IMR-90 (cell line): ENCODE results near the gene FGD5. TPM values are rescaled to one million over a fixed set of nuclear protein-coding genes. Genes with fewer than 3 reads are reported as not detected.

ENCODE experiments used
- ATAC-seq: fragments of 200-7000 bp; cut with Tn5 transposase; 2 replicates; pipeline ENCODE4 v1.9.1; 2020; ENCODE audit warnings: low read depth, mild to moderate bottlenecking, moderate library complexity
- BruUV-seq: library from RNA; stranded (reverse); fragments of 400-500 nt; replicated peaks from 2 replicates; lab custom pipeline; 2021; lab: Mats Ljungman, UMichigan
- CTCF ChIA-PET: fragments of 300-600 bp; formaldehyde crosslinking; extraction: SDS; loops from one replicate; lab custom pipeline; 2021; ENCODE audit warnings: antibody characterized with exemption; lab: Yijun Ruan, JAX
- POLR2A ChIA-PET: fragments of 300-600 bp; sonication (Branson Sonifier 250); formaldehyde crosslinking; loops from one replicate; lab custom pipeline; 2022; ENCODE audit warnings: antibody characterized with exemption; ENCODE audit not compliant: unreplicated experiment; lab: Charles Lee
- DNase-seq: peaks from one replicate; pipeline ENCODE4 v3.0.0; 2013
- H2AFZ ChIP-seq: replicated peaks from 2 replicates; pipeline ENCODE3; 2013; ENCODE audit warnings: low read length, mild to moderate bottlenecking; ENCODE audit not compliant: poor library complexity
- H2AK5ac ChIP-seq: 2 replicates; pipeline ENCODE4 v1.6.1; 2013; ENCODE audit warnings: low read depth, low read length, inconsistent platforms
- H2AK9ac ChIP-seq: replicated peaks from 2 replicates; pipeline ENCODE3; 2013; ENCODE audit warnings: mild to moderate bottlenecking, low read depth, low read length, moderate library complexity; ENCODE audit not compliant: poor library complexity
- H2BK120ac ChIP-seq: 2 replicates; pipeline ENCODE4 v1.6.1; 2013; ENCODE audit warnings: low read depth, low read length, inconsistent platforms
- H2BK15ac ChIP-seq: 3 replicates; pipeline ENCODE4 v1.6.1; 2013; ENCODE audit warnings: low read depth, low read length, inconsistent platforms
- H2BK20ac ChIP-seq: 2 replicates; pipeline ENCODE4 v1.6.1; 2013; ENCODE audit warnings: low read depth, mild to moderate bottlenecking, inconsistent platforms, low read length, moderate library complexity
- H2BK5ac ChIP-seq: 2 replicates; pipeline ENCODE4 v1.6.1; 2013; ENCODE audit warnings: mild to moderate bottlenecking, low read depth, low read length, inconsistent platforms; ENCODE audit not compliant: poor library complexity, severe bottlenecking
- H3K14ac ChIP-seq: replicated peaks from 2 replicates; pipeline ENCODE4 v1.6.1; 2013; ENCODE audit warnings: low read depth, low read length, inconsistent platforms
- H3K18ac ChIP-seq: 2 replicates; pipeline ENCODE4 v1.6.1; 2013; ENCODE audit warnings: low read depth, low read length, control low read depth
- H3K23ac ChIP-seq: 2 replicates; pipeline ENCODE4 v1.6.1; 2013; ENCODE audit warnings: low read depth, low read length, inconsistent platforms
- H3K27ac ChIP-seq: 2 replicates; pipeline ENCODE4 v1.5.1; 2013; ENCODE audit warnings: mild to moderate bottlenecking, control low read depth, low read length; ENCODE audit not compliant: insufficient read depth
- H3K27me3 ChIP-seq: 2 replicates; pipeline ENCODE4 v1.6.1; 2013; ENCODE audit warnings: low read length; ENCODE audit not compliant: control insufficient read depth, insufficient read depth
- H3K36me3 ChIP-seq: 2 replicates; pipeline ENCODE4 v1.6.1; 2013; ENCODE audit warnings: low read length, mixed read lengths; ENCODE audit not compliant: control insufficient read depth, insufficient read depth
- H3K4ac ChIP-seq: 2 replicates; pipeline ENCODE4 v1.6.1; 2013; ENCODE audit warnings: low read depth, low read length, inconsistent platforms
- H3K4me1 ChIP-seq: 2 replicates; pipeline ENCODE4 v1.6.1; 2013; ENCODE audit warnings: low read length, mixed read lengths; ENCODE audit not compliant: control insufficient read depth, insufficient read depth
- H3K4me2 ChIP-seq: 2 replicates; pipeline ENCODE4 v1.6.1; 2013; ENCODE audit warnings: low read depth, mild to moderate bottlenecking, control low read depth, low read length, moderate library complexity
- H3K4me3 ChIP-seq: 2 replicates; pipeline ENCODE4 v1.5.1; 2013; ENCODE audit warnings: low read depth, mild to moderate bottlenecking, control low read depth, low read length, moderate library complexity; ENCODE audit not compliant: insufficient read depth
- H3K56ac ChIP-seq: 2 replicates; pipeline ENCODE4 v1.6.1; 2013; ENCODE audit warnings: low read length, inconsistent platforms; ENCODE audit not compliant: insufficient read depth; ENCODE audit errors: extremely low read depth
- H3K79me1 ChIP-seq, 2 experiments: 2 replicates each; pipeline ENCODE4 v1.6.1; 2013; ENCODE audit warnings: low read length in 2 of 2, inconsistent platforms in 1 of 2, low read depth in 1 of 2
- H3K9ac ChIP-seq: 2 replicates; pipeline ENCODE4 v1.6.1; 2013; ENCODE audit warnings: low read depth, low read length, control low read depth
- H3K9me1 ChIP-seq: 2 replicates; pipeline ENCODE4 v1.6.1; 2013; ENCODE audit warnings: low read length, inconsistent platforms; ENCODE audit not compliant: insufficient read depth
- H3K9me3 ChIP-seq: 2 replicates; pipeline ENCODE4 v1.6.1; 2013; ENCODE audit warnings: low read length; ENCODE audit not compliant: control insufficient read depth, insufficient read depth
- H4K20me1 ChIP-seq: 2 replicates; pipeline ENCODE4 v1.6.1; 2013; ENCODE audit warnings: low read length, inconsistent platforms; ENCODE audit not compliant: insufficient read depth
- H4K5ac ChIP-seq: 2 replicates; pipeline ENCODE4 v1.6.1; 2013; ENCODE audit warnings: mild to moderate bottlenecking, low read depth, low read length, control low read depth
- H4K8ac ChIP-seq, 2 experiments: 2 replicates each; pipeline ENCODE4 v1.6.1; 2013; ENCODE audit warnings: low read depth in 2 of 2, low read length in 2 of 2, control low read depth in 1 of 2, inconsistent platforms in 1 of 2
- H4K91ac ChIP-seq: 2 replicates; pipeline ENCODE4 v1.6.1; 2013; ENCODE audit warnings: low read depth, low read length, inconsistent platforms; ENCODE audit not compliant: insufficient read depth
- BHLHE40 ChIP-seq: fragments of 150-350 bp; IDR thresholded peaks from 2 replicates; pipeline ENCODE4 v1.6.1; 2016; ENCODE audit warnings: mild to moderate bottlenecking, low read depth, low read length
- CEBPB ChIP-seq: IDR thresholded peaks from 2 replicates; pipeline ENCODE4 v1.6.1; 2012; ENCODE audit warnings: low read depth, low read length, improper control_type of control experiment
- CHD1 ChIP-seq: IDR thresholded peaks from 2 replicates; pipeline ENCODE4 v1.6.1; 2012; ENCODE audit warnings: low read depth, low read length, improper control_type of control experiment
- CTCF ChIP-seq: conservative IDR thresholded peaks from 2 replicates; pipeline ENCODE4 v1.5.1; 2012; ENCODE audit warnings: mild to moderate bottlenecking, low read depth, low read length, improper control_type of control experiment
- ELK1 ChIP-seq: fragments of 150-350 bp; IDR thresholded peaks from 2 replicates; pipeline ENCODE4 v1.6.1; 2016; ENCODE audit warnings: low read depth, mild to moderate bottlenecking, low read length, moderate library complexity, borderline replicate concordance
- FOS ChIP-seq: fragments of 150-350 bp; IDR thresholded peaks from 2 replicates; pipeline ENCODE4 v1.6.1; 2016; ENCODE audit warnings: low read depth, low read length
- MAFK ChIP-seq: IDR thresholded peaks from 2 replicates; pipeline ENCODE4 v1.6.1; 2012; ENCODE audit warnings: low read depth, low read length, improper control_type of control experiment
- MAZ ChIP-seq: IDR thresholded peaks from 2 replicates; pipeline ENCODE4 v1.6.1; 2012; ENCODE audit warnings: low read depth, mild to moderate bottlenecking, low read length, improper control_type of control experiment, moderate library complexity, borderline replicate concordance
- MXI1 ChIP-seq: IDR thresholded peaks from 2 replicates; pipeline ENCODE4 v1.6.1; 2012; ENCODE audit warnings: low read depth, mild to moderate bottlenecking, low read length, moderate library complexity, borderline replicate concordance
- NFE2L2 ChIP-seq: fragments of 150-350 bp; IDR thresholded peaks from 2 replicates; pipeline ENCODE4 v1.6.1; 2016; ENCODE audit warnings: low read depth, mild to moderate bottlenecking, low read length
- POLR2A ChIP-seq: IDR thresholded peaks from 2 replicates; pipeline ENCODE4 v1.6.1; 2012; ENCODE audit warnings: mild to moderate bottlenecking, low read depth, low read length
- RAD21 ChIP-seq: IDR thresholded peaks from 2 replicates; pipeline ENCODE4 v1.6.1; 2012; ENCODE audit warnings: low read length, improper control_type of control experiment
- RCOR1 ChIP-seq: IDR thresholded peaks from 2 replicates; pipeline ENCODE4 v1.6.1; 2012; ENCODE audit warnings: mild to moderate bottlenecking, low read length, improper control_type of control experiment; ENCODE audit not compliant: insufficient replicate concordance
- RFX5 ChIP-seq: IDR thresholded peaks from 2 replicates; pipeline ENCODE4 v1.8.0; 2012; ENCODE audit warnings: low read depth, mild to moderate bottlenecking, low read length, moderate library complexity
- SMC3 ChIP-seq: fragments of 150-350 bp; IDR thresholded peaks from 2 replicates; pipeline ENCODE4 v1.6.1; 2016; ENCODE audit warnings: low read depth, mild to moderate bottlenecking, antibody characterized with exemption, low read length, moderate library complexity
- USF2 ChIP-seq: fragments of 150-350 bp; IDR thresholded peaks from 2 replicates; pipeline ENCODE4 v1.6.1; 2017; ENCODE audit warnings: mild to moderate bottlenecking, antibody characterized with exemption, low read length, low read depth
- WGBS, 2 experiments: methylation state at CpG; one replicate each; pipeline versions ENCODE4 v1.1.5 to v1.1.7; 2013; ENCODE audit warnings: missing lambda C conversion rate in 2 of 2; ENCODE audit not compliant: insufficient read length in 1 of 2; ENCODE audit errors: extremely low coverage in 2 of 2; 5-methylcytosine and 5-hydroxymethylcytosine counted together
- dilution Hi-C: fragments of 300-500 bp; cut with HindIII; formaldehyde crosslinking; loops from one replicate; pipeline ENCODE4 v1.14.3; 2018; ENCODE audit warnings: low sequenced_read_pairs; ENCODE audit not compliant: unreplicated experiment
- in situ Hi-C: fragments of 300-500 bp; cut with MboI; formaldehyde crosslinking; loops from 3 replicates; pipeline ENCODE4 v1.14.3; 2019; ENCODE audit warnings: low sequenced_read_pairs, inconsistent platforms, mixed read lengths
- intact Hi-C: fragments of 100-400 bp; cut with micrococcal nuclease; formaldehyde crosslinking; loops from 2 replicates; pipeline ENCODE4 v1.10.0; 2022
- polyA plus RNA-seq, 3 experiments: library from polyadenylated mRNA; depleted of rRNA; stranded (reverse); fragments of >200 nt; gene quantifications; 2 replicates each; pipeline ENCODE4 v1.2.3, GENCODE V29; 2012; ENCODE audit warnings: low replicate concordance in 1 of 3
- total RNA-seq: library from RNA; depleted of rRNA; stranded (reverse); fragments of >200 nt; gene quantifications from 2 replicates; pipeline ENCODE4 v1.2.3, GENCODE V29; 2012

FGD5 gene
- total and polyA plus RNA-seq, 2 of the 4 experiments (the other 2 are of a cell fraction) = not detected

- no peak overlapping the region for H2BK120ac ChIP-seq
- H3K79me1 ChIP-seq = no peaks in the 10 kb centered on the region
- no peak overlapping the region for H3K56ac ChIP-seq
- no peak overlapping the region for H3K4me2 ChIP-seq
- ChIA-PET POLR2A (no interaction called here), CTCF (no interaction called here)
- no TSS peak for BruUV-seq
- no peak overlapping the region for H2BK5ac ChIP-seq
- no peak overlapping the region for H2BK20ac ChIP-seq
- DNase-seq (no peak), ATAC-seq (no peak)
- H3K18ac ChIP-seq = no peak overlapping the region
- dilution Hi-C loops = no loop called here
- H3K4ac ChIP-seq = no peak overlapping the region
- peaks cover under 1% of the 10 kb centered on the region; the same call in 1 of the 2 replicates for H3K9me3 ChIP-seq
- H2AK9ac ChIP-seq = no peak overlapping the region
- H3K9ac ChIP-seq = no peak overlapping the region
- no peak overlapping the region for H4K91ac ChIP-seq
- no peaks in the 10 kb centered on the region for H3K36me3 ChIP-seq
- no peak overlapping the region for H2AK5ac ChIP-seq
- H3K27ac ChIP-seq = no peak overlapping the region
- TF ChIP-seq CHD1 (no peak), FOS (no peak), MXI1 (no peak), RAD21 (no peak), NFE2L2 (no peak), CTCF (no peak), USF2 (no peak), SMC3 (no peak), RCOR1 (no peak), CEBPB (no peak), BHLHE40 (no peak), ELK1 (no peak), POLR2A (no peak), MAZ (no peak), MAFK (no peak), RFX5 (no peak)
- H3K4me3 ChIP-seq = no peak overlapping the region
- intact Hi-C loops = no loop called here
- H3K9me1 ChIP-seq = no peaks in the 10 kb centered on the region
- no peak overlapping the region for H3K23ac ChIP-seq
- in situ Hi-C loops = no loop called here
- H3K4me1 ChIP-seq = no peaks in the 10 kb centered on the region
- no peak overlapping the region for H4K5ac ChIP-seq
- H3K14ac ChIP-seq = no peak overlapping the region
- H2AFZ ChIP-seq = no peak overlapping the region
- 87% methylated on average over 8 of the region's 9 CpGs; no CpG with 5 or more reads in 1 of the 2 experiments for WGBS, 2 experiments
- no peaks in the 10 kb centered on the region for H4K20me1 ChIP-seq
- H2BK15ac ChIP-seq = no peak overlapping the region
- H3K27me3 ChIP-seq = peaks cover 10% of the 10 kb centered on the region
- no peak overlapping the region for H4K8ac ChIP-seq
Observed at GRCh38 chr3:14899993-14900618, 81.3 kb downstream of the FGD5 start.
